Kidney epithelial cell (primary cell): ENCODE results near the gene ACOD1. TPM values are rescaled to one million over a fixed set of nuclear protein-coding genes. Genes with fewer than 3 reads are reported as not detected.

Experiments used
- DNase-seq: peaks from one replicate; pipeline ENCODE4 v3.0.0-alpha.2; 2010; ENCODE audit warnings: low read depth
- H3K27me3 ChIP-seq: 2 replicates; pipeline ENCODE4 v1.6.0; 2011; ENCODE audit warnings: low read length; ENCODE audit not compliant: control insufficient read depth, insufficient read depth
- H3K36me3 ChIP-seq: 2 replicates; pipeline ENCODE4 v1.5.1; 2011; ENCODE audit warnings: low read length; ENCODE audit not compliant: control insufficient read depth, insufficient read depth
- H3K4me3 ChIP-seq: 2 replicates; pipeline ENCODE4 v1.5.1; 2011; ENCODE audit warnings: low read depth, mild to moderate bottlenecking, control low read depth, low read length
- CTCF ChIP-seq: IDR thresholded peaks from 2 replicates; pipeline ENCODE4 v1.5.1; 2011; ENCODE audit warnings: mild to moderate bottlenecking, moderate library complexity, low read length, control low read depth, inconsistent platforms; ENCODE audit not compliant: insufficient read depth, poor library complexity, severe bottlenecking
- total RNA-seq: library from RNA; depleted of rRNA; stranded (reverse); fragments of >200 nt; gene quantifications from 2 replicates; pipeline ENCODE4 v1.2.3, GENCODE V29; 2015

The ACOD1 gene
- total RNA-seq, 1 donor from 2014 or later = not detected

DNA sequence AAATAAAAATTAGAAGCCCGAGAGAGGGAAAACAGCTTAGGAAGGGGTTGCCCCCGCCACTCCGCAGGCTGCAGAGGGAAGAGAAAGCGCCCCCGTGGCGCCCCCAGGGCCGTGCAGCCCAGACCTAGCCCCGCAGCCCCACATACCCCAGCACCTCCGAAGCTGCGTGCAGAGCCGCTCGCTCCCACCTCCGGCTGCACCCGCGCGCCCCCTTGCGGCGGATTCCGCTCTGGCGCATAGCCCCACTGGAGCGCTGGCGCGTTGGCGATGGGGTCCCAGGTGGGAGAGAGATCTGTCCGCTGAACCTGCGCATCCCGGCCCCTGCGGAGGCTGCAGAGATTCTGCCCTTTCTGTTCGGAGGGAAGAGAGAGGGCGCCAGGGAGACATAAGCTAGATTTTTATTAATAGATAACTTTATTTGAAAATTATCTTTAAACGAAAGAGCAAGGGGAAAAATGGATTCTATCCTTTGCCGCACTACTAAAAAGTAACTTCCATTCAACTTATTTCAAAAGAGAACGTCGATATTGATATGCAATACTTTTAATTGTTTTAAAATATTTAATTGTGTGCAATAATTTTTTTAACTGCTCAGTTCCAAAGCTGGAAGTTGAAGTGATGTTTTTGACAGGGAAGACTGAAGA lies 31.9 kb downstream of the ACOD1 start:
- Histone ChIP-seq H3K27me3 (no peaks in the 10 kb centered on the region), H3K4me3 (peak overlapping the region; percentile 15), H3K36me3 (no peaks in the 10 kb centered on the region)
- peak; percentile 99 for TF ChIP-seq CTCF
- no peak for DNase-seq

DNA sequence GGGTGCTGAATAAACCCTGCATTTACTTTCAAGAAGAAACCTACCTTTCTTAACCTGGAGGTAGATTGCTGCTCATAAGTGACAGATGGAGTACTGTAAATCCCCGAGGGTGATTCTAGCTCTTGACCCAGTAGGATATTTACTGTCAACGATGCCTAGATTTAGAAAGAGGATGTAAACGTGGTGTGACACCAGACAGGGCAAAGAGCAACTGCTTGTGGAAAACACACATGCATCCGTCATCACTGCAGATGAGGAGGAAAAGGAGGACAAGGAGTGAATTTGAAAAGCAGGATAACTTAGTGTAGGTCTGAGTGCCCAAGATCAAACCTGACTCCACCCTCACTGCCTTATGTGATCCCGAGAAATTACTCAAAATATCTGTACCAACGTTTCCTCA lies 33.8 kb downstream of the ACOD1 start:
- DNase-seq = no peak
- H3K36me3 ChIP-seq = no peaks in the 10 kb centered on the region
- TF ChIP-seq CTCF = no peak
- H3K4me3 ChIP-seq = no peak overlapping the region
- no peaks in the 10 kb centered on the region for H3K27me3 ChIP-seq

GRCh38 chr13:76983676-76984075 lies 35.4 kb downstream of the ACOD1 start:
- H3K4me3 ChIP-seq = no peak overlapping the region
- no peaks in the 10 kb centered on the region for H3K27me3 ChIP-seq
- H3K36me3 ChIP-seq = no peaks in the 10 kb centered on the region
- TF ChIP-seq CTCF = no peak
- no peak for DNase-seq

- TF ChIP-seq CTCF = no peak
- no peak for DNase-seq
- H3K36me3 ChIP-seq = no peaks in the 10 kb centered on the region
- H3K4me3 ChIP-seq = peak overlapping the region; percentile 99
- no peaks in the 10 kb centered on the region for H3K27me3 ChIP-seq
These were observed 43.1 kb downstream of the ACOD1 start for GRCh38 chr13:76991432-76991795.

DNA sequence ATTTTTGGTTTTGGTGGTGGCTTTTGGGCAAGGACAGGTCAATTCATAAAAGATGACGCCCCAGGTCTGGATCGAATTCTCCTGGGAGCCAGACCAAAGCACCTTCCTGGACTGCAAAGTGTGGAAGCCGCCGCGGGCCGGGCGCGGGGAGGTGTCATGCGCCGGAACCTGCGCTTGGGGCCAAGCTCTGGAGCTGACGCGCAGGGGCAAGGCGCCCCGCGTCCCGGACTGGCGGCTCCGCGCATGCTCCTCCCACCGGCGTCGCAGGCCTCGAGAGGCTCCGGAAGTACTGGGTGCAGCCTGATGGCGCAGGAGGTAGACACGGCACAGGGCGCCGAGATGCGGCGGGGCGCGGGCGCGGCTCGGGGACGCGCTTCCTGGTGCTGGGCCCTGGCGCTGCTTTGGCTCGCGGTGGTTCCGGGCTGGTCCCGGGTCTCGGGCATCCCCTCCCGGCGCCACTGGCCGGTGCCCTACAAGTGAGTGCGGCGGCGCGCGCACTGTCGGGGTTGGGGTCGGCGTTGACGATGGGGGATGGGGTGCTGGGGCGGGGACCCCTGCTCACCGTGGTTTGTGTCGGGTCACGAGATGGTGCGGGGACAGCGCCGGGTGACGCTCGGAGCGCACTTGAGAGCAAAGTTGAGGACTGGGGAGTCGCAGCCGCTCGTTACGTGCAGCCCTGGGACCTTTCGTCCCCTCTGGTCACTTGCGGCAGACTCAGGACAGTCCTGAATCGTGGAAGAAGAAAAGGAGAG lies 43.7 kb downstream of the ACOD1 start, which contains the start of gene CLN5:
CLN5 (plus strand) TSS at position 286 of the 752 bp plus-strand sequence; CDS start at position 304, 18 bp downstream.
- H3K27me3 ChIP-seq = no peaks in the 10 kb centered on the region
- H3K36me3 ChIP-seq = no peaks in the 10 kb centered on the region
- TF ChIP-seq CTCF = no peak
- peak within 1 kb of the TSS; percentile 99 for H3K4me3 ChIP-seq
- peak; percentile 65 for DNase-seq

DNA sequence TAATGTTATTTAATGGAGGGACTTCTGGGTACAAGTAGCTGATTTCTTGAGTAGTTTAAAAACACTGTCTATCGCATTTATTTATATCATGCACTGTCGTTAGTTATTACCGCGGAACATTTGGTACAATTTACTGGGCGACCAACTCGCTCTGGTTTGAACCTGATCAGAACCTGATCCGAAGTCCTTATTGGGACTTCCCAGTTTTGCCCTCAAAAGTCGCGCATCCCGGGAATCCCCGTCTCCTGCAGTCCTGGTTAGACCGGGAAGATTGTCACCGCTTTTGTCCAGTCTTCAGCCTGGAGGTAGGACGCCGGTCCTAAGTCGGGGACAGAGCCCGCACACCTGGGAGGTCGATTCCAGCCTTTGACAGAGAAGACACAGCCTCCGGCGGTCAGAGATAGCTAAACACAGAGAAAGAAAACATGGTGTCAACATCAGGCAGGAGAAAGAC lies 44.3 kb downstream of the ACOD1 start:
- no peak for DNase-seq
- H3K36me3 ChIP-seq = no peaks in the 10 kb centered on the region
- no peak for TF ChIP-seq CTCF
- H3K27me3 ChIP-seq = no peaks in the 10 kb centered on the region
- H3K4me3 ChIP-seq = peak overlapping the region; percentile 99
